ENCODE results near the gene MED13L. TPM values are rescaled to one million over a fixed set of nuclear protein-coding genes. Genes with fewer than 3 reads are reported as not detected.
A peak's percentile ranks its signal among the peaks of the same experiment; 100 is the strongest.

MED13L gene
- polyA plus RNA-seq, 10 donors, result 43.0 to 60.2 (median 47.3) TPM

- peak in 2 of 3 donors; percentile 23 to 48 for DNase-seq
Observed at GRCh38 chr12:115916910-115917668, 360.4 kb downstream of the MED13L start.

- DNase-seq, result no peak
Observed at GRCh38 chr12:115914122-115914521, 363.4 kb downstream of the MED13L start.

- DNase-seq, result no peak
Observed at GRCh38 chr12:115912440-115912839, 365.1 kb downstream of the MED13L start.

- no peak for DNase-seq
Observed at GRCh38 chr12:115911360-115911759, 366.1 kb downstream of the MED13L start.

- no peak for DNase-seq
Observed at GRCh38 chr12:115910057-115910456, 367.4 kb downstream of the MED13L start.

All from muscle of back (tissue), 11 donors.